Measurements from ENCODE around the gene FAM216A. TPM values are rescaled to one million over a fixed set of nuclear protein-coding genes. Genes with fewer than 3 reads are reported as not detected.

Gene FAM216A
- total and polyA plus RNA-seq, 7 donors: 1.6 to 13.0 (median 7.5) TPM

DNA sequence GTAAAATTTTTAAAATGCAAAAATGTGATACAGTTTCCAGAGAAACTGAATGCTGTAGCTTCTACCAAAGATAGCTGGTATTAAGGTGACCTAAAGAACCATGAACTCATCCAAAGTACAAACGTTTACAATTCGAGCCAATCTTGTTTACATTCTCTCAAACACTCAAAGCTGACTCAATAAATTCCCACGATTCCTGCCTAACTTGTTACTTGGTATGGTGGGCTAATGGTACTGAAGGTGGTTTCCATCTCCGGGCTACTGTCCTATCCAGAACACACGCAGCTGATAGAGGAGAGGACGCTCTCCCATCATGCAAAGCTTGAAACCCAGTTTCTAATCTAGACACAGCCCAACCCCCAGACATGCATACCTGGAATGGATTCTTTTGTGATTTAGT is 65.0 kb downstream of the FAM216A start:
- TF ChIP-seq POLR2A (IDR thresholded peaks at IDR 0.05) (no peak), EP300 (IDR thresholded peaks at IDR 0.05) (no peak), POLR2AphosphoS5 (IDR thresholded peaks at IDR 0.05) (no peak)
- TF ChIP-seq, protein P1, sequence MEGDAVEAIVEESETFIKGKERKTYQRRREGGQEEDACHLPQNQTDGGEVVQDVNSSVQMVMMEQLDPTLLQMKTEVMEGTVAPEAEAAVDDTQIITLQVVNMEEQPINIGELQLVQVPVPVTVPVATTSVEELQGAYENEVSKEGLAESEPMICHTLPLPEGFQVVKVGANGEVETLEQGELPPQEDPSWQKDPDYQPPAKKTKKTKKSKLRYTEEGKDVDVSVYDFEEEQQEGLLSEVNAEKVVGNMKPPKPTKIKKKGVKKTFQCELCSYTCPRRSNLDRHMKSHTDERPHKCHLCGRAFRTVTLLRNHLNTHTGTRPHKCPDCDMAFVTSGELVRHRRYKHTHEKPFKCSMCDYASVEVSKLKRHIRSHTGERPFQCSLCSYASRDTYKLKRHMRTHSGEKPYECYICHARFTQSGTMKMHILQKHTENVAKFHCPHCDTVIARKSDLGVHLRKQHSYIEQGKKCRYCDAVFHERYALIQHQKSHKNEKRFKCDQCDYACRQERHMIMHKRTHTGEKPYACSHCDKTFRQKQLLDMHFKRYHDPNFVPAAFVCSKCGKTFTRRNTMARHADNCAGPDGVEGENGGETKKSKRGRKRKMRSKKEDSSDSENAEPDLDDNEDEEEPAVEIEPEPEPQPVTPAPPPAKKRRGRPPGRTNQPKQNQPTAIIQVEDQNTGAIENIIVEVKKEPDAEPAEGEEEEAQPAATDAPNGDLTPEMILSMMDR (IDR thresholded peaks at IDR 0.05): no peak
- no peak for DNase-seq
- Histone ChIP-seq H3K27ac (peak overlapping the region; percentile 45 to 78 (median 69)), H3K36me3 (peaks cover 0 to 25% (median 5%) of the 10 kb centered on the region in 4 donors), H3K27me3 (no peaks in the 10 kb centered on the region), H3K4me3 (no peak overlapping the region), H3K9me3 (no peaks in the 10 kb centered on the region), H3K4me1 (peaks cover 0 to 82% (median 69%) of the 10 kb centered on the region in 4 donors)
- intact Hi-C loops (cut with DNase I): no loop called here
- 40 to 69% methylated on average over 6 of the region's 6 CpGs for WGBS, 2 donors

DNA sequence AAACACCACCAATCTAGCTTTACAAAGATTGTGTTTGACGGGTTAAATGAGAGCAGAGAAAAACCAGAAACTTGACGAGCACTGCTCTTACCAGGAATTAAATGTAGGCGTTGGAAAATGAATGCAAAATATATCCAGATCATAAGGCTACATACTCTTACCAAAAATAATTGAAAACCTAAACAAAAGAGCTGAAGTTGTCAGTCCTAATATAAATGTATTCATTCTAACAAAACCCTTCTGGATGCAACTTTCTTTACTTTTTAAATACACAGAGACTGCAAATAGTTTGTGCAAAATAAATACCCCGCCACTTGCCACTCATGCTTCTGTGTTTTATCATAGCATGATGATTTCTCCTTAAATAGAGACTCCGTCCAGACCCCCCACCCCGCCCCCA is 66.2 kb downstream of the FAM216A start:
- WGBS, 2 donors: 75 to 84% methylated on average over 6 of the region's 6 CpGs
- H3K27me3 ChIP-seq: no peaks in the 10 kb centered on the region
- H3K4me3 ChIP-seq: no peak overlapping the region
- no peak for DNase-seq
- intact Hi-C loops (cut with DNase I): no loop called here
- H3K36me3 ChIP-seq: peaks cover 0 to 36% (median 10%) of the 10 kb centered on the region in 4 donors
- peak overlapping the region; percentile 33 to 78 (median 60) for H3K27ac ChIP-seq
- H3K4me1 ChIP-seq: peaks cover 0 to 82% (median 69%) of the 10 kb centered on the region in 4 donors
- no peaks in the 10 kb centered on the region for H3K9me3 ChIP-seq
- TF ChIP-seq, protein P1 (IDR thresholded peaks at IDR 0.05): no peak
- no peak for TF ChIP-seq POLR2A (IDR thresholded peaks at IDR 0.05)
- TF ChIP-seq POLR2AphosphoS5 (IDR thresholded peaks at IDR 0.05): no peak

DNA sequence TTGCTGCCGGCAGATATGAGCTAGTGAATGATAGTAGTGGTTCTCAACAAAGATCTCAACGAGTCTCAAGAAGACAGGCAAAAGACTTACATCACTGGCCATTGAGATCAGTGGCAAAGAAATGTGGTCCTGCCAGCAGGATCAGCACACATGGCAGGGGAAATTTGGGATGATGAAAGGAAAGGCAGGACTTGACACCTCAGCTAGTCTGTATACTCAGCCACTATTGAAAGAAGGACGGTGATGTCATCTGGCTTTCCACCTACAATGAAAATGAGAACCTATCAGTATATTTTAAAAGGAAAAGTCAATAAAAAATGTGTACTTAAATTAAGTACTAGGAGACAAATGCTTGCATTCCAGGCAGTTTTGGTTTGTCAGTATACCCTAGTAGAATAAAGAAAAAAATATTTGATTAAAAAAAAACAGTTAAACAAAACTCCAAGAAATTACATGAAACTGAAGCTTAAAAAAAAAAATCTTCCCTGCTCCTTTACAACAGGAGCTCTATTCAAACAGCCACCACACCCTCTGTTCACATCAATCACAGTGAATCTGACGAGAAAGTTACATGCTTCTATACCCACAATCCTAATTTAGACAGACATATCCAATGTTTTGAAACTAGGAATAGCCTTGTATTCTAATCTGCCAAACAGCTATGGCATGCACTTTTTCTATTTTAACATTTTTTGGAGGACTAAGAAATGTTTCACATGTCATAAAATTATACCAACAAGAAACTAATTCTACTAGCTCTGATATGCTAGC is 68.4 kb downstream of the FAM216A start:
- TF ChIP-seq POLR2AphosphoS5 (IDR thresholded peaks at IDR 0.05): no peak
- TF ChIP-seq POLR2A (IDR thresholded peaks at IDR 0.05): no peak
- TF ChIP-seq, protein P1 (IDR thresholded peaks at IDR 0.05): no peak
- no peak for TF ChIP-seq EP300 (IDR thresholded peaks at IDR 0.05)
- peak overlapping the region; percentile 46 to 88 (median 74) for H3K27ac ChIP-seq
- H3K9me3 ChIP-seq: no peaks in the 10 kb centered on the region
- no peak overlapping the region for H3K4me3 ChIP-seq
- peaks cover 0 to 70% (median 52%) of the 10 kb centered on the region in 4 donors for H3K4me1 ChIP-seq
- 50 to 78% methylated on average over 4 of the region's 4 CpGs for WGBS, 2 donors
- no peaks in the 10 kb centered on the region for H3K27me3 ChIP-seq
- intact Hi-C loops (cut with DNase I): no loop called here
- H3K36me3 ChIP-seq: peaks cover 0 to 36% (median 11%) of the 10 kb centered on the region in 4 donors
- no peak for DNase-seq

DNA sequence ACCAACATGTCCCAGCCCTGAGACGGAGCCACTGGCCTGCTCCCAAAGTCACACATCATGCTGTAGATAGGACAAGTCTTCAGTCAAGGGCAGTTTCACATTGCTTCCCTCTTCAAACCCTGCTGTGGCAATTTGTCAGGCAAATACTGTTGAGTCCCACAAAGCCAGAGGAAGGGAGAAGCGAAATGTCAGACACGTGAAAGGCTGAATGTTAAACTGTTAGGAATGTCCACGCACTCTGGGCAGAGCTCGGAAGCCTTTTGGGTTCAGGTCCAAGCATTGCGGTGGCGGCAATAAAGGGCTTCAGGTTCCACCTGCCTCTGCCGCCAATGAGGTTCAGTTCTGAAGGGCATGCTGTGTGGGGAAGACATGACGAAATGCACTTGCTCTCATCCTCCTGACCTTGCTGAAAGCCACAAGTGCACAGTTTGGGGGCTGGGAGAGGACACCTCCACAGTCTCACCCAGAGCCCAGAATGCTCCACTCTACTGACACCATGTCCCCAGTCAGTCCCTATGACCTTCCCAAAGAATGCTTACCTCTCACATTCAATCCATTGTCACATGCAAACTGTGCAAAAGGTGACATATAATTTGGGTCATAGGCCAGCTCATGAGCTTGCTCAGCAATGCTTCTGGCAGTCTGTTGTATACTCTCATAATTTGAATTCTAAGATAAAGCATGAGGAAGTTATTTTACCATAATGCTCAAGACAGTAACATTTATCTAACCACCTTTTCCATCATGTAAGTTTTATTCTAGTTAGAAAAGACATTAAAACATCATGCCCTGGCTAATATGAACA is 69.2 kb downstream of the FAM216A start:
- Histone ChIP-seq H3K27me3 (no peaks in the 10 kb centered on the region), H3K4me1 (peaks cover 0 to 70% (median 52%) of the 10 kb centered on the region in 4 donors), H3K36me3 (peaks cover 0 to 36% (median 11%) of the 10 kb centered on the region in 4 donors), H3K9me3 (no peaks in the 10 kb centered on the region), H3K27ac (peak overlapping the region; percentile 46 to 88 (median 74)), H3K4me3 (no peak overlapping the region)
- TF ChIP-seq POLR2AphosphoS5 (IDR thresholded peaks at IDR 0.05) (peak in 1 of 4 donors; percentile 11), EP300 (IDR thresholded peaks at IDR 0.05) (no peak)
- TF ChIP-seq, protein P1 (IDR thresholded peaks at IDR 0.05): no peak
- intact Hi-C loops (cut with DNase I): no loop called here
- DNase-seq: no peak
- WGBS, 2 donors: 56 to 77% methylated on average over 9 of the region's 9 CpGs

Data from sigmoid colon (tissue), 7 donors.